H4 (cell line): Measurements from ENCODE around the gene FUS. TPM values are rescaled to one million over a fixed set of nuclear protein-coding genes. Genes with fewer than 3 reads are reported as not detected.
"Not testable (repeated sequence)": the region's sequence is repeated elsewhere in the genome, so short reads cannot be mapped to it uniquely, and the experiment has no call there.

Source experiments
- DNase-seq: peaks from one replicate; pipeline ENCODE4 v3.0.0-alpha.2; 2015; ENCODE audit warnings: low spot score
- total RNA-seq: library from RNA; depleted of rRNA; stranded (reverse); fragments of >200 nt; shearing (Covaris generic); gene quantifications from 2 replicates; pipeline ENCODE4 v1.2.3, GENCODE V29; 2014

The FUS gene
- total RNA-seq, 1 experiment from 2014 or later, result 25.8 TPM

GRCh38 chr16:31143694-31144148 lies 36.2 kb upstream of the FUS start:
- DNase-seq, result no peak

GRCh38 chr16:31144418-31144817 lies 35.5 kb upstream of the FUS start:
- not testable (repeated sequence) for DNase-seq

GRCh38 chr16:31145398-31145990 lies 34.4 kb upstream of the FUS start:
- DNase-seq, result no peak

GRCh38 chr16:31147574-31147973 lies 32.4 kb upstream of the FUS start:
- no peak for DNase-seq

GRCh38 chr16:31148281-31148728 lies 31.6 kb upstream of the FUS start:
- DNase-seq, result no peak

- no peak for DNase-seq
Measured at GRCh38 chr16:31148896-31149295, 31.0 kb upstream of the FUS start.

GRCh38 chr16:31149332-31149731 lies 30.6 kb upstream of the FUS start:
- DNase-seq, result no peak

GRCh38 chr16:31149894-31150890 lies 29.7 kb upstream of the FUS start, which contains the start of gene PRSS36:
PRSS36 (minus strand) TSS chr16:31150066; CDS start chr16:31150035, 31 bp downstream.
- DNase-seq, result no peak

- DNase-seq, result not testable (repeated sequence)
Measured at GRCh38 chr16:31150976-31151375, 29.0 kb upstream of the FUS start.

GRCh38 chr16:31157136-31157535 lies 22.8 kb upstream of the FUS start:
- no peak for DNase-seq

GRCh38 chr16:31167315-31167714 lies 12.6 kb upstream of the FUS start:
- DNase-seq, result no peak

GRCh38 chr16:31168848-31169247 lies 11.1 kb upstream of the FUS start:
- DNase-seq, result no peak

- not testable (repeated sequence) for DNase-seq
Measured at GRCh38 chr16:31170048-31170447, 9.9 kb upstream of the FUS start.

- peak; percentile 97 for DNase-seq
Measured at GRCh38 chr16:31177136-31177535, 2.8 kb upstream of the FUS start.

GRCh38 chr16:31179219-31179746 lies 656 bp upstream of the FUS start:
- no peak for DNase-seq

GRCh38 chr16:31181102-31181830 lies 1.3 kb downstream of the FUS start:
- no peak for DNase-seq

GRCh38 chr16:31182391-31182790 lies 2.5 kb downstream of the FUS start:
- DNase-seq, result no peak

GRCh38 chr16:31183432-31184428 lies 3.8 kb downstream of the FUS start:
- no peak for DNase-seq

- no peak for DNase-seq
Measured at GRCh38 chr16:31184888-31185287, 4.9 kb downstream of the FUS start.

- no peak for DNase-seq
Measured at GRCh38 chr16:31185339-31185738, 5.4 kb downstream of the FUS start.
